Adrenal gland (tissue), 12 donors: ENCODE results near the gene NPTX2. TPM values are rescaled to one million over a fixed set of nuclear protein-coding genes. Genes with fewer than 3 reads are reported as not detected.

ENCODE experiments used
- DNase-seq, 7 donors: peaks; one replicate each; pipeline ENCODE4 v3.0.0-alpha.2; 2019 to 2020
- H3K27ac ChIP-seq, 5 donors: fragments of 200-600 bp; sonication (generic) in 4 of 5; 1 replicate in 3 of 5; 2 replicates in 2 of 5; pipeline versions ENCODE4 v1.5.1 to v1.8.0; 2016 to 2020; ENCODE audit warnings: mild to moderate bottlenecking in 1 of 5
- H3K27me3 ChIP-seq: fragments of 200-600 bp; 2 replicates; pipeline ENCODE4 v1.8.0; 2021
- H3K36me3 ChIP-seq, 2 donors: fragments of 200-600 bp; replicated peaks in 1 of 2; 1 replicate in 1 of 2; 2 replicates in 1 of 2; pipeline versions ENCODE4 v1.5.1 to v1.8.0; 2018 to 2022
- H3K4me1 ChIP-seq, 2 donors: fragments of 200-600 bp; replicated peaks in 1 of 2; 1 replicate in 1 of 2; 2 replicates in 1 of 2; pipeline versions ENCODE4 v1.5.1 to v1.8.0; 2018 to 2021
- H3K4me3 ChIP-seq, 4 donors: fragments of 200-600 bp; sonication (generic) in 3 of 4; one replicate each; pipeline ENCODE4 v1.5.1; 2016 to 2018
- H3K9me3 ChIP-seq, 3 donors: fragments of 200-600 bp; sonication (generic) in 1 of 3; replicated peaks in 1 of 3; 1 replicate in 2 of 3; 2 replicates in 1 of 3; pipeline versions ENCODE4 v1.5.1 to v1.8.0; 2016 to 2021
- CTCF ChIP-seq, 6 experiments: fragments of 450-650 bp in 4 of 6; fragments of 200-600 bp in 2 of 6; sonication (generic) in 1 of 6; IDR thresholded peaks; 1 replicate in 5 of 6; 2 replicates in 1 of 6; pipeline versions ENCODE4 v1.5.1 to v1.8.0; 2016 to 2021; ENCODE audit warnings: antibody characterized with exemption in 6 of 6, mild to moderate bottlenecking in 2 of 6, moderate library complexity in 1 of 6
- POLR2A ChIP-seq, 2 donors: fragments of 450-650 bp; IDR thresholded peaks; one replicate each; pipeline ENCODE4 v1.6.1; 2017; ENCODE audit warnings: antibody characterized with exemption in 2 of 2, mild to moderate bottlenecking in 2 of 2, moderate library complexity in 1 of 2
- WGBS, 4 donors: extraction: QIAGEN DNeasy Blood & Tissue Kit in 2 of 4; methylation state at CpG; one replicate each; pipeline versions ENCODE4 v1.1.5 to v1.1.7; 2013 to 2017; 5-methylcytosine and 5-hydroxymethylcytosine counted together
- intact Hi-C, 2 donors: fragments of 100-400 bp; cut with DNase I; formaldehyde crosslinking; loops; one replicate each; pipeline versions ENCODE4 v1.14.1 to v1.15.0; 2022 to 2023
- polyA plus RNA-seq, 3 donors: library from polyadenylated mRNA; stranded (reverse); fragments of 200-250 nt in 2 of 3; fragments of 350-450 nt in 1 of 3; fragmentation: Illumina TruSeq in 1 of 3; extraction: RNeasy Lipid Tissue Mini Kit (QIAGEN cat#74804) in 1 of 3; gene quantifications; one replicate each; pipeline ENCODE4 v1.2.3, GENCODE V29; 2013 to 2014
- total RNA-seq, 9 donors: library from RNA; depleted of rRNA in 4 of 9; stranded (reverse); fragments of >200 nt in 4 of 9; fragments of 120-200 nt in 1 of 9; fragmentation: NEBNext Ultra II Directional in 1 of 9; extraction: Animal tissue kit (Norgen Biotek cat#: 25700) in 1 of 9; gene quantifications; one replicate each; pipeline versions ENCODE4 v1.1.0 to v1.2.4, GENCODE V29; 2013 to 2023
- donor health status: healthy with polysubstance abuse.
- donor health status: Bipolar disorder and iron deficiency.
- donor health status: DM: yes; HTN: yes; CAD: no.
- donor health status: DM: no; HTN: no; CAD: no.
- donor health status: DM: no; HTN: no; CAD: no.
- donor health status: DM: yes; HTN: yes; CAD: no.

NPTX2 gene
- total and polyA plus RNA-seq, 12 donors: 11.6 to 81.1 (median 47.3) TPM

GRCh38 chr7:98629001-98629431 lies 11.9 kb downstream of the NPTX2 start:
- no peak for DNase-seq
- Histone ChIP-seq H3K4me1 (no peaks in the 10 kb centered on the region), H3K27me3 (no peaks in the 10 kb centered on the region), H3K36me3 (no peaks in the 10 kb centered on the region), H3K4me3 (no peak overlapping the region), H3K27ac (peak overlapping the region in 1 of 5 donors; percentile 16), H3K9me3 (no peaks in the 10 kb centered on the region)
- TF ChIP-seq CTCF (IDR thresholded peaks at IDR 0.05): no peak
- no peak for TF ChIP-seq POLR2A (IDR thresholded peaks at IDR 0.05)
- 46 to 58% (median 52%) methylated on average over 13 of the region's 13 CpGs for WGBS, 4 donors
- intact Hi-C loops: no loop called here

- 84 to 94% (median 88%) methylated on average over 9 of the region's 9 CpGs for WGBS, 4 donors
- no peak overlapping the region for H3K4me3 ChIP-seq
- no peak overlapping the region for H3K27ac ChIP-seq
- no peaks in the 10 kb centered on the region for H3K27me3 ChIP-seq
- DNase-seq: no peak
- no peaks in the 10 kb centered on the region for H3K9me3 ChIP-seq
- H3K36me3 ChIP-seq: no peaks in the 10 kb centered on the region
- intact Hi-C loops: no loop called here
- no peaks in the 10 kb centered on the region for H3K4me1 ChIP-seq
- TF ChIP-seq POLR2A (IDR thresholded peaks at IDR 0.05) (no peak), CTCF (IDR thresholded peaks at IDR 0.05) (no peak)
These were observed 13.1 kb downstream of the NPTX2 start for GRCh38 chr7:98630149-98630548.

- no peak overlapping the region for H3K27ac ChIP-seq
These were observed 13.7 kb downstream of the NPTX2 start for GRCh38 chr7:98630770-98631169.

GRCh38 chr7:98638853-98639252 lies 21.8 kb downstream of the NPTX2 start:
- H3K27me3 ChIP-seq: no peaks in the 10 kb centered on the region
- no peak overlapping the region for H3K27ac ChIP-seq
- WGBS, 4 donors: 87 to 95% (median 93%) methylated on average over 2 of the region's 2 CpGs
- H3K36me3 ChIP-seq: no peaks in the 10 kb centered on the region
- no peak for TF ChIP-seq POLR2A (IDR thresholded peaks at IDR 0.05)
- no peak for TF ChIP-seq CTCF (IDR thresholded peaks at IDR 0.05)
- H3K4me1 ChIP-seq: no peaks in the 10 kb centered on the region
- no peaks in the 10 kb centered on the region for H3K9me3 ChIP-seq
- no peak for DNase-seq
- intact Hi-C loops: no loop called here
- no peak overlapping the region for H3K4me3 ChIP-seq

More at GRCh38 chr7:98630770-98631169, 13.7 kb downstream of the NPTX2 start:
- Histone ChIP-seq H3K36me3 (no peaks in the 10 kb centered on the region), H3K4me1 (no peaks in the 10 kb centered on the region), H3K27me3 (no peaks in the 10 kb centered on the region), H3K9me3 (no peaks in the 10 kb centered on the region), H3K4me3 (no peak overlapping the region)
- TF ChIP-seq POLR2A (IDR thresholded peaks at IDR 0.05) (no peak), CTCF (IDR thresholded peaks at IDR 0.05) (no peak)
- 68 to 83% (median 78%) methylated on average over 3 of the region's 3 CpGs for WGBS, 4 donors
- no peak for DNase-seq
- intact Hi-C loops: no loop called here
